Neural cell (in vitro differentiated cells): ENCODE results near the gene LDB2. TPM values are rescaled to one million over a fixed set of nuclear protein-coding genes. Genes with fewer than 3 reads are reported as not detected.

Experiments used
- H2AFZ ChIP-seq: fragments of 200-600, 300-800 bp; sonication (generic), shearing (Covaris generic); 2 replicates; pipeline ENCODE4 v1.6.0; 2014; ENCODE audit warnings: low read depth, mild to moderate bottlenecking, antibody characterized with exemption, low read length, moderate library complexity
- H3F3A ChIP-seq: fragments of 200-600 bp; shearing (Covaris generic); 2 replicates; pipeline ENCODE4 v1.6.1; 2016; ENCODE audit warnings: mild to moderate bottlenecking, moderate library complexity, mixed read lengths, antibody characterized with exemption, low read length; ENCODE audit not compliant: insufficient read depth, poor library complexity, severe bottlenecking
- H3K27ac ChIP-seq: fragments of 200-600, 300-800 bp; sonication (generic), shearing (Covaris generic); 2 replicates; pipeline ENCODE4 v1.5.1; 2014; ENCODE audit warnings: mild to moderate bottlenecking, low read length, moderate library complexity
- H3K27me3 ChIP-seq: fragments of 300-800, 200-600 bp; sonication (generic), shearing (Covaris generic); 2 replicates; pipeline ENCODE4 v1.6.0; 2014; ENCODE audit warnings: mild to moderate bottlenecking, low read depth, low read length, moderate library complexity; ENCODE audit not compliant: insufficient read depth
- H3K36me3 ChIP-seq: fragments of 300-800, 200-600 bp; sonication (generic), shearing (Covaris generic); 2 replicates; pipeline ENCODE4 v1.5.1; 2014; ENCODE audit warnings: mild to moderate bottlenecking, antibody characterized with exemption, low read length, moderate library complexity; ENCODE audit not compliant: insufficient read depth
- H3K4me2 ChIP-seq: fragments of 300-800, 200-600 bp; sonication (generic), shearing (Covaris generic); 2 replicates; pipeline ENCODE4 v1.6.0; 2014; ENCODE audit warnings: mild to moderate bottlenecking, low read length
- H3K4me3 ChIP-seq: fragments of 300-800, 200-600 bp; sonication (generic), shearing (Covaris generic); 2 replicates; pipeline ENCODE4 v1.5.1; 2014; ENCODE audit warnings: mild to moderate bottlenecking, low read length, moderate library complexity
- H3K79me2 ChIP-seq: fragments of 200-600 bp; shearing (Covaris generic); replicated peaks from 2 replicates; pipeline ENCODE4 v1.6.0; 2014; ENCODE audit warnings: mild to moderate bottlenecking, low read length, moderate library complexity; ENCODE audit not compliant: insufficient read depth
- H3K9ac ChIP-seq: fragments of 300-800, 200-600 bp; sonication (generic), shearing (Covaris generic); 2 replicates; pipeline ENCODE4 v1.6.1; 2016; ENCODE audit warnings: mild to moderate bottlenecking, low read length, mixed read lengths
- H3K9me2 ChIP-seq: fragments of 200-600 bp; shearing (Covaris generic); 2 replicates; pipeline ENCODE4 v1.6.1; 2016; ENCODE audit warnings: mild to moderate bottlenecking, low read length, mixed read lengths; ENCODE audit not compliant: insufficient read depth
- H3K9me3 ChIP-seq: fragments of 200-600, 300-800 bp; sonication (generic), shearing (Covaris generic); 2 replicates; pipeline ENCODE4 v1.6.1; 2016; ENCODE audit warnings: mild to moderate bottlenecking, mixed run types, low read length, moderate library complexity, mixed read lengths
- H4K20me1 ChIP-seq: fragments of 200-600 bp; shearing (Covaris generic); 2 replicates; pipeline ENCODE4 v1.6.1; 2016; ENCODE audit warnings: mild to moderate bottlenecking, mixed run types; ENCODE audit not compliant: insufficient read depth
- CTCF ChIP-seq: fragments of 450-650 bp; IDR thresholded peaks from 2 replicates; pipeline ENCODE4 v1.5.1; 2014; ENCODE audit warnings: antibody characterized with exemption, mild to moderate bottlenecking, moderate library complexity; ENCODE audit not compliant: poor library complexity, severe bottlenecking
- EP300 ChIP-seq: fragments of 450-650 bp; conservative IDR thresholded peaks from 2 replicates; pipeline ENCODE4 v1.6.1; 2014; ENCODE audit warnings: antibody characterized with exemption, mild to moderate bottlenecking, moderate library complexity; ENCODE audit not compliant: poor library complexity, severe bottlenecking
- EZH2 ChIP-seq: fragments of 200-600, 300-800 bp; shearing (Covaris generic), sonication (generic); IDR thresholded peaks from 2 replicates; pipeline ENCODE4 v1.6.1; 2014; ENCODE audit warnings: antibody characterized with exemption, low read length, borderline replicate concordance, mild to moderate bottlenecking; ENCODE audit not compliant: insufficient read depth, poor library complexity, severe bottlenecking
- MXI1 ChIP-seq: fragments of 450-650 bp; conservative IDR thresholded peaks from 2 replicates; pipeline ENCODE4 v1.6.1; 2014; ENCODE audit warnings: antibody characterized with exemption, mild to moderate bottlenecking; ENCODE audit not compliant: poor library complexity, severe bottlenecking
- POLR2AphosphoS5 ChIP-seq: IDR thresholded peaks from 2 replicates; pipeline ENCODE4 v1.6.1; 2012
- RAD21 ChIP-seq: fragments of 450-650 bp; conservative IDR thresholded peaks from 2 replicates; pipeline ENCODE4 v1.6.1; 2014; ENCODE audit warnings: antibody characterized with exemption, mild to moderate bottlenecking, moderate library complexity
- REST ChIP-seq: IDR thresholded peaks from 2 replicates; pipeline ENCODE4 v1.6.1; 2012; ENCODE audit warnings: borderline replicate concordance
- SMC3 ChIP-seq: fragments of 450-650 bp; conservative IDR thresholded peaks from 2 replicates; pipeline ENCODE4 v1.6.1; 2014; ENCODE audit warnings: antibody characterized with exemption, mild to moderate bottlenecking, moderate library complexity; ENCODE audit not compliant: poor library complexity
- TAF1 ChIP-seq: IDR thresholded peaks from 2 replicates; pipeline ENCODE4 v1.6.1; 2012; ENCODE audit warnings: low read depth
- polyA plus RNA-seq: library from polyadenylated mRNA; depleted of rRNA; stranded (reverse); fragments of >200 nt; gene quantifications from 2 replicates; pipeline ENCODE4 v1.2.3, GENCODE V29; 2014

Gene LDB2
- polyA plus RNA-seq, 1 donor from 2014 or later, result 58.9 TPM

DNA sequence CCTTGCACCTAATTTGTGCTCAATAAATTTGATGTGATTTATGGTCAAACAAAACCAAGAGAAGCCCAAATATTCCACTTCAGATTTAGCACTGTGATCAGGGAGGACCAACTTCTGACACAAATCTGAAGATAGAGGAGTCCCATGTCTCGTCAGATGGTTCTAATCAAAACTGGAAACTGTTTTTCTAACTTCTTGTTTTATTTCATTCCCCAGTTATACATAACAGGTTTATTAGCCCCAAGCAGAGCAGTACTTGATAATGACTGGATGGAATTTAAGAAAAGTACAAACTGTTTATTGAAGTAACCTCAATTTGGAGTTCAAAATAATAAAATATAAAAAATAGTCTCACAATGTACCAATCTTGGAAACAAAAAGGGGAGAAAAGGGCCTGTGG is 310.3 kb downstream of the LDB2 start:
- H3K36me3 ChIP-seq, result no peaks in the 10 kb centered on the region
- no peak for TF ChIP-seq REST
- TF ChIP-seq SMC3, result no peak
- no peak for TF ChIP-seq TAF1
- no peak for TF ChIP-seq CTCF
- no peak for TF ChIP-seq RAD21
- no peak for TF ChIP-seq POLR2AphosphoS5
- TF ChIP-seq MXI1, result no peak
- TF ChIP-seq EP300, result no peak
- no peak for TF ChIP-seq EZH2
- no peak overlapping the region for H2AFZ ChIP-seq
- no peak overlapping the region for H3K4me3 ChIP-seq
- no peak overlapping the region for H3K9ac ChIP-seq
- H3K27me3 ChIP-seq, result no peaks in the 10 kb centered on the region
- no peaks in the 10 kb centered on the region for H3K79me2 ChIP-seq
- no peaks in the 10 kb centered on the region for H3K9me3 ChIP-seq
- no peaks in the 10 kb centered on the region for H4K20me1 ChIP-seq
- H3K27ac ChIP-seq, result no peak overlapping the region
- no peaks in the 10 kb centered on the region for H3F3A ChIP-seq
- no peaks in the 10 kb centered on the region for H3K9me2 ChIP-seq
- no peak overlapping the region for H3K4me2 ChIP-seq

- H4K20me1 ChIP-seq, result no peaks in the 10 kb centered on the region
- no peak overlapping the region for H3K9ac ChIP-seq
- no peak overlapping the region for H3K27ac ChIP-seq
- H2AFZ ChIP-seq, result no peak overlapping the region
- H3K79me2 ChIP-seq, result no peaks in the 10 kb centered on the region
- H3K9me3 ChIP-seq, result no peaks in the 10 kb centered on the region
- no peaks in the 10 kb centered on the region for H3K9me2 ChIP-seq
- no peaks in the 10 kb centered on the region for H3K36me3 ChIP-seq
- H3K4me2 ChIP-seq, result no peak overlapping the region
- no peaks in the 10 kb centered on the region for H3K27me3 ChIP-seq
- H3F3A ChIP-seq, result no peaks in the 10 kb centered on the region
- TF ChIP-seq REST (no peak), MXI1 (no peak), EP300 (no peak), RAD21 (no peak), POLR2AphosphoS5 (no peak), TAF1 (no peak), SMC3 (no peak), EZH2 (no peak), CTCF (no peak)
- no peak overlapping the region for H3K4me3 ChIP-seq
These were observed 313.4 kb downstream of the LDB2 start for GRCh38 chr4:16585053-16585452.
